Measurements from ENCODE around the gene CACNA1E.

The CACNA1E gene

GRCh38 chr1:181500636-181501035 lies 17.3 kb downstream of the CACNA1E start:
- no CpG with 5 or more reads among the region's 2 CpGs for WGBS (ENCODE audit: extremely low coverage, insufficient coverage, insufficient read length)
- Histone ChIP-seq H3K4me2 (ENCODE audit: low read length) (no peak overlapping the region), H3K36me3 (ENCODE audit: control insufficient read depth in 1 of 2, insufficient read depth in 2 of 2, low read length in 2 of 2) (no peaks in the 10 kb centered on the region), H3K27ac (ENCODE audit: low read depth, low read length) (no peak overlapping the region), H3K23ac (ENCODE audit: low read length) (no peak overlapping the region), H4K91ac (ENCODE audit: low read depth, low read length) (no peak overlapping the region), H4K8ac (ENCODE audit: low read depth, low read length) (no peak overlapping the region), H2AK5ac (ENCODE audit: low read length) (no peak overlapping the region), H3K18ac (ENCODE audit: low read length) (no peak overlapping the region), H2BK12ac (ENCODE audit: low read length) (no peak overlapping the region), H2BK120ac (ENCODE audit: insufficient read depth, low read length, poor library complexity) (no peak overlapping the region), H3K9ac (ENCODE audit: low read length) (no peak overlapping the region), H3K4ac (ENCODE audit: low read depth, low read length) (no peak overlapping the region), H3K4me3 (ENCODE audit: low read depth, low read length) (no peak overlapping the region), H3K79me2 (ENCODE audit: control insufficient read depth, insufficient read depth, low read length, poor library complexity) (no peaks in the 10 kb centered on the region), H2AFZ (ENCODE audit: insufficient read depth, low read length, poor library complexity) (no peak overlapping the region), H3K79me1 (ENCODE audit: low read length) (no peaks in the 10 kb centered on the region), H3K14ac (ENCODE audit: low read length) (no peak overlapping the region), H3K27me3 (ENCODE audit: insufficient read depth, low read length) (no peaks in the 10 kb centered on the region), H2BK5ac (ENCODE audit: low read depth, low read length, poor library complexity) (no peak overlapping the region), H3K4me1 (ENCODE audit: control insufficient read depth in 1 of 2, insufficient read depth in 2 of 2, low read length in 2 of 2) (no peaks in the 10 kb centered on the region), H4K12ac (ENCODE audit: low read depth, low read length) (no peak overlapping the region), H3K9me3 (ENCODE audit: insufficient read depth, low read depth, low read length) (no peaks in the 10 kb centered on the region)
- DNase-seq = no peak

GRCh38 chr1:181501612-181502011 lies 18.3 kb downstream of the CACNA1E start:
- Histone ChIP-seq H4K91ac (ENCODE audit: low read depth, low read length) (no peak overlapping the region), H3K4me3 (ENCODE audit: low read depth, low read length) (no peak overlapping the region), H3K9ac (ENCODE audit: low read length) (no peak overlapping the region), H2AK5ac (ENCODE audit: low read length) (no peak overlapping the region), H4K8ac (ENCODE audit: low read depth, low read length) (no peak overlapping the region), H3K23ac (ENCODE audit: low read length) (no peak overlapping the region), H3K4me1 (ENCODE audit: control insufficient read depth in 1 of 2, insufficient read depth in 2 of 2, low read length in 2 of 2) (no peaks in the 10 kb centered on the region), H3K18ac (ENCODE audit: low read length) (no peak overlapping the region), H3K14ac (ENCODE audit: low read length) (no peak overlapping the region), H2BK5ac (ENCODE audit: low read depth, low read length, poor library complexity) (no peak overlapping the region), H3K27ac (ENCODE audit: low read depth, low read length) (no peak overlapping the region), H2BK12ac (ENCODE audit: low read length) (no peak overlapping the region), H3K79me1 (ENCODE audit: low read length) (no peaks in the 10 kb centered on the region), H3K4ac (ENCODE audit: low read depth, low read length) (no peak overlapping the region), H3K27me3 (ENCODE audit: insufficient read depth, low read length) (no peaks in the 10 kb centered on the region), H3K9me3 (ENCODE audit: insufficient read depth, low read depth, low read length) (no peaks in the 10 kb centered on the region), H2AFZ (ENCODE audit: insufficient read depth, low read length, poor library complexity) (no peak overlapping the region), H4K12ac (ENCODE audit: low read depth, low read length) (no peak overlapping the region), H3K4me2 (ENCODE audit: low read length) (no peak overlapping the region), H2BK120ac (ENCODE audit: insufficient read depth, low read length, poor library complexity) (no peak overlapping the region), H3K79me2 (ENCODE audit: control insufficient read depth, insufficient read depth, low read length, poor library complexity) (no peaks in the 10 kb centered on the region), H3K36me3 (ENCODE audit: control insufficient read depth in 1 of 2, insufficient read depth in 2 of 2, low read length in 2 of 2) (no peaks in the 10 kb centered on the region)
- DNase-seq = no peak
- no CpG with 5 or more reads among the region's 1 CpG for WGBS (ENCODE audit: extremely low coverage, insufficient coverage, insufficient read length)

GRCh38 chr1:181503171-181503810 lies 20.0 kb downstream of the CACNA1E start:
- H2BK5ac ChIP-seq (ENCODE audit: low read depth, low read length, poor library complexity) = no peak overlapping the region
- DNase-seq = no peak
- H2BK12ac ChIP-seq (ENCODE audit: low read length) = no peak overlapping the region
- H2BK120ac ChIP-seq (ENCODE audit: insufficient read depth, low read length, poor library complexity) = no peak overlapping the region
- H3K27me3 ChIP-seq (ENCODE audit: insufficient read depth, low read length) = no peaks in the 10 kb centered on the region
- H3K14ac ChIP-seq (ENCODE audit: low read length) = no peak overlapping the region
- H4K8ac ChIP-seq (ENCODE audit: low read depth, low read length) = no peak overlapping the region
- no CpG with 5 or more reads among the region's 6 CpGs for WGBS (ENCODE audit: extremely low coverage, insufficient coverage, insufficient read length)
- H2AFZ ChIP-seq (ENCODE audit: insufficient read depth, low read length, poor library complexity) = no peak overlapping the region
- H3K4me3 ChIP-seq (ENCODE audit: low read depth, low read length) = no peak overlapping the region
- H3K9ac ChIP-seq (ENCODE audit: low read length) = no peak overlapping the region
- no peak overlapping the region for H3K23ac ChIP-seq (ENCODE audit: low read length)
- no peak overlapping the region for H3K27ac ChIP-seq (ENCODE audit: low read depth, low read length)
- H3K18ac ChIP-seq (ENCODE audit: low read length) = no peak overlapping the region
- no peak overlapping the region for H3K4ac ChIP-seq (ENCODE audit: low read depth, low read length)
- H4K12ac ChIP-seq (ENCODE audit: low read depth, low read length) = no peak overlapping the region
- no peaks in the 10 kb centered on the region for H3K79me2 ChIP-seq (ENCODE audit: control insufficient read depth, insufficient read depth, low read length, poor library complexity)
- no peaks in the 10 kb centered on the region for H3K9me3 ChIP-seq (ENCODE audit: insufficient read depth, low read depth, low read length)
- no peak overlapping the region for H3K4me2 ChIP-seq (ENCODE audit: low read length)
- no peaks in the 10 kb centered on the region for H3K36me3 ChIP-seq (ENCODE audit: control insufficient read depth in 1 of 2, insufficient read depth in 2 of 2, low read length in 2 of 2)
- no peak overlapping the region for H4K91ac ChIP-seq (ENCODE audit: low read depth, low read length)
- H2AK5ac ChIP-seq (ENCODE audit: low read length) = no peak overlapping the region
- no peaks in the 10 kb centered on the region for H3K79me1 ChIP-seq (ENCODE audit: low read length)
- H3K4me1 ChIP-seq (ENCODE audit: control insufficient read depth in 1 of 2, insufficient read depth in 2 of 2, low read length in 2 of 2) = no peaks in the 10 kb centered on the region

DNA sequence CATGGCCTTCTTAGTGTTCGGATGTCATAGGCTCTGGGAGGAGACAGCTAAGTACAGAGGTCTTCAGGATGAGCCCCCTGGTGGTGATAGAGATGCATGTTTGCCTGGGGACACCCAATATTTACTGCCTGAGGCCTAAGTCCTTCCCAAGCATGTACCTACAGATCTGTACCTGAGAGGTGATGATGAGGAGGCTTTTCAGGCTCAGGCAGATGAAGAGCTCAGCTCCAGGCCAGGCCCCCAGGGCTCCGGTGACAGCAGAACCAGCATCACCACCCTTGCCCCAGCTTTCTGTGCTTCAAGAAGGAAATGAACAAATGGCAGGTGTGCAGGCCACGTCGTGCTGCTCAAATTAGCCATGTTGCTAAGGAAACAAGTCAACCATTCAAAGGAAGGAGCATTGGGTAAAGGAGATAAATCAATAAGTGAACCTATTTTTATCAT lies 21.1 kb downstream of the CACNA1E start:
- Histone ChIP-seq H2AK5ac (ENCODE audit: low read length) (no peak overlapping the region), H3K23ac (ENCODE audit: low read length) (no peak overlapping the region), H4K91ac (ENCODE audit: low read depth, low read length) (no peak overlapping the region), H3K4me2 (ENCODE audit: low read length) (no peak overlapping the region), H2BK12ac (ENCODE audit: low read length) (no peak overlapping the region), H3K4me1 (ENCODE audit: control insufficient read depth in 1 of 2, insufficient read depth in 2 of 2, low read length in 2 of 2) (no peaks in the 10 kb centered on the region), H3K9me3 (ENCODE audit: insufficient read depth, low read depth, low read length) (no peaks in the 10 kb centered on the region), H3K18ac (ENCODE audit: low read length) (no peak overlapping the region), H2BK5ac (ENCODE audit: low read depth, low read length, poor library complexity) (no peak overlapping the region), H3K36me3 (ENCODE audit: control insufficient read depth in 1 of 2, insufficient read depth in 2 of 2, low read length in 2 of 2) (no peaks in the 10 kb centered on the region), H3K14ac (ENCODE audit: low read length) (no peak overlapping the region), H3K4ac (ENCODE audit: low read depth, low read length) (no peak overlapping the region), H4K8ac (ENCODE audit: low read depth, low read length) (no peak overlapping the region), H4K12ac (ENCODE audit: low read depth, low read length) (no peak overlapping the region), H3K79me1 (ENCODE audit: low read length) (no peaks in the 10 kb centered on the region), H3K27ac (ENCODE audit: low read depth, low read length) (no peak overlapping the region), H3K79me2 (ENCODE audit: control insufficient read depth, insufficient read depth, low read length, poor library complexity) (no peaks in the 10 kb centered on the region), H3K9ac (ENCODE audit: low read length) (no peak overlapping the region), H2AFZ (ENCODE audit: insufficient read depth, low read length, poor library complexity) (no peak overlapping the region), H3K27me3 (ENCODE audit: insufficient read depth, low read length) (no peaks in the 10 kb centered on the region), H3K4me3 (ENCODE audit: low read depth, low read length) (no peak overlapping the region), H2BK120ac (ENCODE audit: insufficient read depth, low read length, poor library complexity) (no peak overlapping the region)
- DNase-seq = peak in 1 of 2 donors; percentile 14
- no CpG with 5 or more reads among the region's 4 CpGs for WGBS (ENCODE audit: extremely low coverage, insufficient coverage, insufficient read length)
